ENCODE measurements around the gene PARD3B. TPM values are rescaled to one million over a fixed set of nuclear protein-coding genes. Genes with fewer than 3 reads are reported as not detected.
"Not testable (repeated sequence)": the region's sequence is repeated elsewhere in the genome, so short reads cannot be mapped to it uniquely, and the experiment has no call there.

Gene PARD3B
- total and polyA plus RNA-seq, 2 of the 13 experiments (the other 11 are each of a cell fraction or from before 2014, with no cell fraction given) = 0.71 to 2.3 TPM

GRCh38 chr2:205218816-205219215, 673.5 kb downstream of the PARD3B start (continued):
- TF ChIP-seq TFE3 (CRISPR knock-in tag; IDR thresholded peaks at IDR 0.05) = peak; percentile 52; the same call in 1 of the 2 replicates
- TF ChIP-seq PAXIP1 (CRISPR knock-in tag; conservative IDR thresholded peaks at IDR 0.05) = peak; percentile 49; the same call in 1 of the 2 replicates
- TF ChIP-seq ZNF362 (CRISPR knock-in tag; IDR thresholded peaks at IDR 0.05; ENCODE audit: borderline replicate concordance) = peak; percentile 97
- TF ChIP-seq ZNF124 (CRISPR knock-in tag; IDR thresholded peaks at IDR 0.05) = 0 out of 2 replicates have a peak, but pooled peaks have one; percentile 25
- TF ChIP-seq CBX5 (CRISPR knock-in tag; IDR thresholded peaks at IDR 0.05; ENCODE audit: borderline replicate concordance) = peak; percentile 63; the same call in 1 of the 2 replicates
- 0 out of 2 replicates have a peak, but pooled peaks have one; percentile 19 for TF ChIP-seq ZNF770 (CRISPR knock-in tag; IDR thresholded peaks at IDR 0.05)
- TF ChIP-seq SOX6 (IDR thresholded peaks at IDR 0.05) = not testable (repeated sequence)
- TF ChIP-seq SOX6 (CRISPR knock-in tag; IDR thresholded peaks at IDR 0.05) = peak; percentile 76
- peak; percentile 33; the same call in 1 of the 2 replicates for TF ChIP-seq HMG20A (CRISPR knock-in tag; IDR thresholded peaks at IDR 0.05; ENCODE audit: borderline replicate concordance)
- 0 out of 2 replicates have a peak, but pooled peaks have one; percentile 22 for TF ChIP-seq FOXK1 (CRISPR knock-in tag; IDR thresholded peaks at IDR 0.05; ENCODE audit: borderline replicate concordance, low read depth)
- TF ChIP-seq KDM1A (CRISPR knock-in tag; IDR thresholded peaks at IDR 0.05) = peak; percentile 76
- TF ChIP-seq MED1 (CRISPR knock-in tag; IDR thresholded peaks at IDR 0.05) = peak; percentile 22; the same call in 1 of the 2 replicates
- peak; percentile 74 for TF ChIP-seq ATF7 (IDR thresholded peaks at IDR 0.05)
- TF ChIP-seq ATF7 (CRISPR knock-in tag; IDR thresholded peaks at IDR 0.05) = peak; percentile 87
- peak; percentile 94; the same call in 1 of the 2 replicates for TF ChIP-seq HOMEZ (CRISPR knock-in tag; IDR thresholded peaks at IDR 0.05; ENCODE audit: low read depth)
- 0 out of 2 replicates have a peak, but pooled peaks have one; percentile 44 for TF ChIP-seq ADNP (CRISPR knock-in tag; IDR thresholded peaks at IDR 0.05)
- TF ChIP-seq POGZ (CRISPR knock-in tag; IDR thresholded peaks at IDR 0.05) = peak; percentile 89
- peak; percentile 82; the same call in 1 of the 2 replicates for TF ChIP-seq RCOR2 (CRISPR knock-in tag; IDR thresholded peaks at IDR 0.05)
- 0 out of 2 replicates have a peak, but pooled peaks have one; percentile 26 for TF ChIP-seq REPIN1 (CRISPR knock-in tag; IDR thresholded peaks at IDR 0.05; ENCODE audit: borderline replicate concordance, low read depth)
- TF ChIP-seq GATAD2A (CRISPR knock-in tag; IDR thresholded peaks at IDR 0.05) = peak; percentile 65; the same call in 1 of the 2 replicates
- peak; percentile 24; the same call in 1 of the 2 replicates for TF ChIP-seq HDAC1 (CRISPR knock-in tag; IDR thresholded peaks at IDR 0.05)
- peak; percentile 31; the same call in 1 of the 2 replicates for TF ChIP-seq RARA (CRISPR knock-in tag; IDR thresholded peaks at IDR 0.05)

Data from HepG2 (cell line).